Neural cell (in vitro differentiated cells): ENCODE measurements around the gene GRK1. TPM values are rescaled to one million over a fixed set of nuclear protein-coding genes. Genes with fewer than 3 reads are reported as not detected.

ENCODE experiments used
- H2AFZ ChIP-seq: fragments of 200-600, 300-800 bp; sonication (generic), shearing (Covaris generic); 2 replicates; pipeline ENCODE4 v1.6.0; 2014; ENCODE audit warnings: low read depth, mild to moderate bottlenecking, antibody characterized with exemption, low read length, moderate library complexity
- H3F3A ChIP-seq: fragments of 200-600 bp; shearing (Covaris generic); 2 replicates; pipeline ENCODE4 v1.6.1; 2016; ENCODE audit warnings: mild to moderate bottlenecking, moderate library complexity, mixed read lengths, antibody characterized with exemption, low read length; ENCODE audit not compliant: insufficient read depth, poor library complexity, severe bottlenecking
- H3K27ac ChIP-seq: fragments of 200-600, 300-800 bp; sonication (generic), shearing (Covaris generic); 2 replicates; pipeline ENCODE4 v1.5.1; 2014; ENCODE audit warnings: mild to moderate bottlenecking, low read length, moderate library complexity
- H3K27me3 ChIP-seq: fragments of 300-800, 200-600 bp; sonication (generic), shearing (Covaris generic); 2 replicates; pipeline ENCODE4 v1.6.0; 2014; ENCODE audit warnings: mild to moderate bottlenecking, low read depth, low read length, moderate library complexity; ENCODE audit not compliant: insufficient read depth
- H3K36me3 ChIP-seq: fragments of 300-800, 200-600 bp; sonication (generic), shearing (Covaris generic); 2 replicates; pipeline ENCODE4 v1.5.1; 2014; ENCODE audit warnings: mild to moderate bottlenecking, antibody characterized with exemption, low read length, moderate library complexity; ENCODE audit not compliant: insufficient read depth
- H3K4me2 ChIP-seq: fragments of 300-800, 200-600 bp; sonication (generic), shearing (Covaris generic); 2 replicates; pipeline ENCODE4 v1.6.0; 2014; ENCODE audit warnings: mild to moderate bottlenecking, low read length
- H3K4me3 ChIP-seq: fragments of 300-800, 200-600 bp; sonication (generic), shearing (Covaris generic); 2 replicates; pipeline ENCODE4 v1.5.1; 2014; ENCODE audit warnings: mild to moderate bottlenecking, low read length, moderate library complexity
- H3K79me2 ChIP-seq: fragments of 200-600 bp; shearing (Covaris generic); replicated peaks from 2 replicates; pipeline ENCODE4 v1.6.0; 2014; ENCODE audit warnings: mild to moderate bottlenecking, low read length, moderate library complexity; ENCODE audit not compliant: insufficient read depth
- H3K9ac ChIP-seq: fragments of 300-800, 200-600 bp; sonication (generic), shearing (Covaris generic); 2 replicates; pipeline ENCODE4 v1.6.1; 2016; ENCODE audit warnings: mild to moderate bottlenecking, low read length, mixed read lengths
- H3K9me2 ChIP-seq: fragments of 200-600 bp; shearing (Covaris generic); 2 replicates; pipeline ENCODE4 v1.6.1; 2016; ENCODE audit warnings: mild to moderate bottlenecking, low read length, mixed read lengths; ENCODE audit not compliant: insufficient read depth
- H3K9me3 ChIP-seq: fragments of 200-600, 300-800 bp; sonication (generic), shearing (Covaris generic); 2 replicates; pipeline ENCODE4 v1.6.1; 2016; ENCODE audit warnings: mild to moderate bottlenecking, mixed run types, low read length, moderate library complexity, mixed read lengths
- H4K20me1 ChIP-seq: fragments of 200-600 bp; shearing (Covaris generic); 2 replicates; pipeline ENCODE4 v1.6.1; 2016; ENCODE audit warnings: mild to moderate bottlenecking, mixed run types; ENCODE audit not compliant: insufficient read depth
- EP300 ChIP-seq: fragments of 450-650 bp; conservative IDR thresholded peaks from 2 replicates; pipeline ENCODE4 v1.6.1; 2014; ENCODE audit warnings: antibody characterized with exemption, mild to moderate bottlenecking, moderate library complexity; ENCODE audit not compliant: poor library complexity, severe bottlenecking
- EZH2 ChIP-seq: fragments of 200-600, 300-800 bp; shearing (Covaris generic), sonication (generic); IDR thresholded peaks from 2 replicates; pipeline ENCODE4 v1.6.1; 2014; ENCODE audit warnings: antibody characterized with exemption, low read length, borderline replicate concordance, mild to moderate bottlenecking; ENCODE audit not compliant: insufficient read depth, poor library complexity, severe bottlenecking
- MXI1 ChIP-seq: fragments of 450-650 bp; conservative IDR thresholded peaks from 2 replicates; pipeline ENCODE4 v1.6.1; 2014; ENCODE audit warnings: antibody characterized with exemption, mild to moderate bottlenecking; ENCODE audit not compliant: poor library complexity, severe bottlenecking
- POLR2AphosphoS5 ChIP-seq: IDR thresholded peaks from 2 replicates; pipeline ENCODE4 v1.6.1; 2012
- RAD21 ChIP-seq: fragments of 450-650 bp; conservative IDR thresholded peaks from 2 replicates; pipeline ENCODE4 v1.6.1; 2014; ENCODE audit warnings: antibody characterized with exemption, mild to moderate bottlenecking, moderate library complexity
- SMC3 ChIP-seq: fragments of 450-650 bp; conservative IDR thresholded peaks from 2 replicates; pipeline ENCODE4 v1.6.1; 2014; ENCODE audit warnings: antibody characterized with exemption, mild to moderate bottlenecking, moderate library complexity; ENCODE audit not compliant: poor library complexity
- TAF1 ChIP-seq: IDR thresholded peaks from 2 replicates; pipeline ENCODE4 v1.6.1; 2012; ENCODE audit warnings: low read depth
- polyA plus RNA-seq: library from polyadenylated mRNA; depleted of rRNA; stranded (reverse); fragments of >200 nt; gene quantifications from 2 replicates; pipeline ENCODE4 v1.2.3, GENCODE V29; 2014
- TF ChIP-seq, protein P1 (sequence below): IDR thresholded peaks from 2 replicates; pipeline ENCODE4 v1.6.1; 2012; ENCODE audit warnings: borderline replicate concordance
- TF ChIP-seq, protein P2 (sequence below): fragments of 450-650 bp; IDR thresholded peaks from 2 replicates; pipeline ENCODE4 v1.5.1; 2014; ENCODE audit warnings: antibody characterized with exemption, mild to moderate bottlenecking, moderate library complexity; ENCODE audit not compliant: poor library complexity, severe bottlenecking

Gene GRK1
- polyA plus RNA-seq, 1 donor from 2014 or later: 0.06 TPM

DNA sequence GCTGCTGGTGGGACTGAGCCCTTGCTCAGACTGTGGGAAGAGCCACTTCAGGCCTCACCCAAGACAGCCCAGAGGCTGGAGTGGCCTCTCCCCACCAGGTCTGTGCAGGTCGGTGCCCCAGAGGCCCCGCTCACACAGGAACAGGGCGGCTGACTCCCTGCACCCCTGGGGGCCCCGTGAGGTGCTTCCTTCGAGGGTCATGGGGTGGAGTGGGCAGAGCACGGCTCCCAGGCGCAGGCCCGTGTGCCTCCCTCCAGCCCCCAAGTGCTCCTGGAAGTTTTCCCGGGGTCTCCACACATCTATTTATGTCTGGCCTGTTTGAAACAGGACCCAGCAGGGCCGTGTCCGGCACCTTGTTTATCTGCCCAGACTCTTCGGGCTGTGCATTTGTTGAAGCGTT lies 82.5 kb downstream of the GRK1 start:
- H3K4me2 ChIP-seq: no peak overlapping the region
- no peaks in the 10 kb centered on the region for H3K9me2 ChIP-seq
- H3K79me2 ChIP-seq: no peaks in the 10 kb centered on the region
- H3K27ac ChIP-seq: no peak overlapping the region
- no peak overlapping the region for H3K4me3 ChIP-seq
- H3K9me3 ChIP-seq: no peaks in the 10 kb centered on the region
- H3K27me3 ChIP-seq: no peaks in the 10 kb centered on the region
- H3K9ac ChIP-seq: no peak overlapping the region
- no peaks in the 10 kb centered on the region for H3K36me3 ChIP-seq
- H4K20me1 ChIP-seq: no peaks in the 10 kb centered on the region
- no peak overlapping the region for H2AFZ ChIP-seq
- TF ChIP-seq MXI1 (no peak), SMC3 (no peak), EZH2 (no peak), POLR2AphosphoS5 (no peak), TAF1 (no peak), EP300 (no peak), RAD21 (no peak)
- TF ChIP-seq, protein P1, sequence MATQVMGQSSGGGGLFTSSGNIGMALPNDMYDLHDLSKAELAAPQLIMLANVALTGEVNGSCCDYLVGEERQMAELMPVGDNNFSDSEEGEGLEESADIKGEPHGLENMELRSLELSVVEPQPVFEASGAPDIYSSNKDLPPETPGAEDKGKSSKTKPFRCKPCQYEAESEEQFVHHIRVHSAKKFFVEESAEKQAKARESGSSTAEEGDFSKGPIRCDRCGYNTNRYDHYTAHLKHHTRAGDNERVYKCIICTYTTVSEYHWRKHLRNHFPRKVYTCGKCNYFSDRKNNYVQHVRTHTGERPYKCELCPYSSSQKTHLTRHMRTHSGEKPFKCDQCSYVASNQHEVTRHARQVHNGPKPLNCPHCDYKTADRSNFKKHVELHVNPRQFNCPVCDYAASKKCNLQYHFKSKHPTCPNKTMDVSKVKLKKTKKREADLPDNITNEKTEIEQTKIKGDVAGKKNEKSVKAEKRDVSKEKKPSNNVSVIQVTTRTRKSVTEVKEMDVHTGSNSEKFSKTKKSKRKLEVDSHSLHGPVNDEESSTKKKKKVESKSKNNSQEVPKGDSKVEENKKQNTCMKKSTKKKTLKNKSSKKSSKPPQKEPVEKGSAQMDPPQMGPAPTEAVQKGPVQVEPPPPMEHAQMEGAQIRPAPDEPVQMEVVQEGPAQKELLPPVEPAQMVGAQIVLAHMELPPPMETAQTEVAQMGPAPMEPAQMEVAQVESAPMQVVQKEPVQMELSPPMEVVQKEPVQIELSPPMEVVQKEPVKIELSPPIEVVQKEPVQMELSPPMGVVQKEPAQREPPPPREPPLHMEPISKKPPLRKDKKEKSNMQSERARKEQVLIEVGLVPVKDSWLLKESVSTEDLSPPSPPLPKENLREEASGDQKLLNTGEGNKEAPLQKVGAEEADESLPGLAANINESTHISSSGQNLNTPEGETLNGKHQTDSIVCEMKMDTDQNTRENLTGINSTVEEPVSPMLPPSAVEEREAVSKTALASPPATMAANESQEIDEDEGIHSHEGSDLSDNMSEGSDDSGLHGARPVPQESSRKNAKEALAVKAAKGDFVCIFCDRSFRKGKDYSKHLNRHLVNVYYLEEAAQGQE: no peak
- TF ChIP-seq, protein P2, sequence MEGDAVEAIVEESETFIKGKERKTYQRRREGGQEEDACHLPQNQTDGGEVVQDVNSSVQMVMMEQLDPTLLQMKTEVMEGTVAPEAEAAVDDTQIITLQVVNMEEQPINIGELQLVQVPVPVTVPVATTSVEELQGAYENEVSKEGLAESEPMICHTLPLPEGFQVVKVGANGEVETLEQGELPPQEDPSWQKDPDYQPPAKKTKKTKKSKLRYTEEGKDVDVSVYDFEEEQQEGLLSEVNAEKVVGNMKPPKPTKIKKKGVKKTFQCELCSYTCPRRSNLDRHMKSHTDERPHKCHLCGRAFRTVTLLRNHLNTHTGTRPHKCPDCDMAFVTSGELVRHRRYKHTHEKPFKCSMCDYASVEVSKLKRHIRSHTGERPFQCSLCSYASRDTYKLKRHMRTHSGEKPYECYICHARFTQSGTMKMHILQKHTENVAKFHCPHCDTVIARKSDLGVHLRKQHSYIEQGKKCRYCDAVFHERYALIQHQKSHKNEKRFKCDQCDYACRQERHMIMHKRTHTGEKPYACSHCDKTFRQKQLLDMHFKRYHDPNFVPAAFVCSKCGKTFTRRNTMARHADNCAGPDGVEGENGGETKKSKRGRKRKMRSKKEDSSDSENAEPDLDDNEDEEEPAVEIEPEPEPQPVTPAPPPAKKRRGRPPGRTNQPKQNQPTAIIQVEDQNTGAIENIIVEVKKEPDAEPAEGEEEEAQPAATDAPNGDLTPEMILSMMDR: no peak
- H3F3A ChIP-seq: no peaks in the 10 kb centered on the region

DNA sequence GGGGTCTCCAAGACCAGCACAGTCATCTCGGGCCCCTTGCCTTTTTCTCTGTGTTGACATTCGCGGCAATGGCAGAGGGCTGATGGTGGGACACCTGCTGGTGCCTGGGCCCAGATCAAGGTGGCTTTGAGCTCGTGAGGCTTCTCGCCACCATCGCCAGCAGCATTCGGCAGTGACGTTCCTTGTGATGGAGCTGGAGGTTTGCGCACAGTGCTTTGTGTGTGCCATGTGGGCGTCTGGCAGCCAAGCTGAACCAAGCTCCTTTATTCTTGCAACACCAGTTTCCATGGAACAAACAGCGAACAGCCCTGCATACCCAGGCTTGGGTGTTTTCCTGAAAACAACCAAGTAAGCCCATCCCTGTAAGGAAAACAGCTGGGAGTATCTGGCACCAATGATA lies 82.9 kb downstream of the GRK1 start:
- TF ChIP-seq SMC3 (no peak), RAD21 (no peak), EZH2 (no peak), MXI1 (no peak), POLR2AphosphoS5 (no peak), EP300 (no peak), TAF1 (no peak)
- TF ChIP-seq, protein P1: no peak
- TF ChIP-seq, protein P2: no peak

More for the DNA sequence above, 82.9 kb downstream of the GRK1 start:
- no peak overlapping the region for H3K4me3 ChIP-seq
- no peak overlapping the region for H3K4me2 ChIP-seq
- no peak overlapping the region for H3K27ac ChIP-seq
- H3K9ac ChIP-seq: no peak overlapping the region
- H2AFZ ChIP-seq: no peak overlapping the region
- H3K9me3 ChIP-seq: no peaks in the 10 kb centered on the region
- no peaks in the 10 kb centered on the region for H3K36me3 ChIP-seq
- H3F3A ChIP-seq: no peaks in the 10 kb centered on the region
- H3K27me3 ChIP-seq: no peaks in the 10 kb centered on the region
- H3K9me2 ChIP-seq: no peaks in the 10 kb centered on the region
- H4K20me1 ChIP-seq: no peaks in the 10 kb centered on the region
- H3K79me2 ChIP-seq: no peaks in the 10 kb centered on the region
